ENCODE measurements around the gene SLC25A41.

Gene SLC25A41

DNA sequence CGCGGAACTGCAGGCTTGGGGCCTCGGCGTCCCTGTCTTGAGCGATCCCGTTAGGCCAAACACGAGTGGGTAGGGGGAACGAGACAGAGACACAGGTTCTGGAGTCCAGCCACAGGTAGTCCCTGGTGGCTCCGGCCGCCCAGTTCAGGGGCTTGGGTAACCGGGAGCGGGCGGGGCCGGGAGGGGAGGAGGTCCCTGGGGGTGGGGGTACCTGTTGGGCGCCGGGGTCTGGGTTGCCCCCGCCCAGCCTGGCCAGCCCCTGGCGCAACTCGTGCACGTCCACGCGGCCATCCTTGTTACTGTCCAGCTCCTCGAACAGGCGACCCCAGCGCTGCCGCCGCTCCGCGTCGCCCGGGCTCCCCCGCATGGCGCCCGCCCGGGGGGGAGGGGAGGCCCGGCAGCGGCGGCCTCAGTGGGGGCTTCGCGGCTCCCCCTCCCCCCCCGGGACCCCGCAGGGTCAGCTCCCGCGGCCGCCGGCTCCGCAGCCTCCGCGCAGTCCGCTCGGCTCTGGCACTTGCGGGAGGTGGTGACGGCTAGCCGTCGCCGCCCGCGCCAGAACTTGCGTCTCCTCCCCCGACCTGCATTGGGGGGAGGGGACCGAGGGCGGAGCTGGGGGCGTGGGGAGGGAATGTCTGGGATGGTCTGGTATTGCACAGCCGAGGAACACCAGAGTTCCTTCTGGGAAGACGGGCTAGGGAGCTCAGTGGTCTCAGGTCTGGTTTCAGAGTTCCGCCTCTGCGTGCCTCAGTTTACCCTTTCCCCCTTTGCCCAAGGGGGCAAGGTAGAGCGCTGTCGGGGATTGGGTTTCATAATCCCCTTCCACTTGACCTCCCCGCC, 25.9 kb upstream of the SLC25A41 start, which contains the start of gene SLC25A23:
SLC25A23 (minus strand) TSS at position 531 of the 837 bp plus-strand sequence; CDS start at position 367, 164 bp downstream.
- Histone ChIP-seq H3K27ac (ENCODE audit: low read depth, low read length) (no peak within 1 kb of the TSS), H3K9me3 (ENCODE audit: control insufficient read depth, insufficient read depth, low read depth, low read length) (peaks cover 6% of the 10 kb centered on the region), H3K9ac (ENCODE audit: low read length) (peak within 1 kb of the TSS; percentile 60), H3K36me3 (ENCODE audit: control insufficient read depth, insufficient read depth, low read length) (peaks cover 9% of the 10 kb centered on the region), H3K4me3 (ENCODE audit: low read depth, low read length) (peak within 1 kb of the TSS; percentile 81), H3K27me3 (ENCODE audit: control insufficient read depth, insufficient read depth, low read length) (peaks cover 18% of the 10 kb centered on the region; the same call in 1 of the 2 replicates), H3K4me1 (ENCODE audit: control insufficient read depth, insufficient read depth, low read length) (peaks cover 10% of the 10 kb centered on the region; the same call in 1 of the 2 replicates)

DNA sequence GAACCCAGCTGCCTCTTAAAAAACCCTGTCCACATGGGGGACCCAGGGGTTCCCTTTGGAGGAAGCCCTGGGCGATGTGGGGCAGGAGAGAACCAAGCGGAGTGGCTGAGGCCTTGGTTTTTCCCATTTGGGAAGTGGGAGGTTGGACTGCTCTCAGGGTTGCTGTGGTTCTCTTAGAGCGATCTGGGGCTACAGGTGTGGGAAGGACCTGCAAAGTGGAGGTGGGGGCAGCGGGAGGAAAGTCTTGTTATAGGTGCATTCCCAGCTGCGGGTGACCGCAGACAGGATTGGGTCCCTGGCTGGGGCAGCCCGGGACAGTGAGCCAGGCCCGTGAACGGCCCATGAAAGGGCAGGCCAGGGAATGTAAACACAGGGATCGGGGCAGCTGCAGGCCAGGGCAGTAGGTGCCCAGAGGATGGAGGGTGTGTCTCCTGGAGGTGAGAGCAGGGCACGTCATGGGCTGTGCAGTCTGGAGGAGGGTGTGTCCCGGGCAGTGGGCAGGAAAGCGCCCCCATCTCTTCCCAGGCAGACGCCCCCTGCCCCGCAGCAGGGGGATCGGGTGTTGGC, 25.2 kb upstream of the SLC25A41 start:
- H3K27me3 ChIP-seq (ENCODE audit: control insufficient read depth, insufficient read depth, low read length) = peaks cover 11% of the 10 kb centered on the region; the same call in 1 of the 2 replicates
- H3K9ac ChIP-seq (ENCODE audit: low read length) = peak overlapping the region; percentile 54
- H3K4me1 ChIP-seq (ENCODE audit: control insufficient read depth, insufficient read depth, low read length) = peaks cover 10% of the 10 kb centered on the region; the same call in 1 of the 2 replicates
- peak overlapping the region; percentile 81 for H3K4me3 ChIP-seq (ENCODE audit: low read depth, low read length)
- H3K27ac ChIP-seq (ENCODE audit: low read depth, low read length) = no peak overlapping the region
- peaks cover 16% of the 10 kb centered on the region for H3K36me3 ChIP-seq (ENCODE audit: control insufficient read depth, insufficient read depth, low read length)
- H3K9me3 ChIP-seq (ENCODE audit: control insufficient read depth, insufficient read depth, low read depth, low read length) = peaks cover 13% of the 10 kb centered on the region

DNA sequence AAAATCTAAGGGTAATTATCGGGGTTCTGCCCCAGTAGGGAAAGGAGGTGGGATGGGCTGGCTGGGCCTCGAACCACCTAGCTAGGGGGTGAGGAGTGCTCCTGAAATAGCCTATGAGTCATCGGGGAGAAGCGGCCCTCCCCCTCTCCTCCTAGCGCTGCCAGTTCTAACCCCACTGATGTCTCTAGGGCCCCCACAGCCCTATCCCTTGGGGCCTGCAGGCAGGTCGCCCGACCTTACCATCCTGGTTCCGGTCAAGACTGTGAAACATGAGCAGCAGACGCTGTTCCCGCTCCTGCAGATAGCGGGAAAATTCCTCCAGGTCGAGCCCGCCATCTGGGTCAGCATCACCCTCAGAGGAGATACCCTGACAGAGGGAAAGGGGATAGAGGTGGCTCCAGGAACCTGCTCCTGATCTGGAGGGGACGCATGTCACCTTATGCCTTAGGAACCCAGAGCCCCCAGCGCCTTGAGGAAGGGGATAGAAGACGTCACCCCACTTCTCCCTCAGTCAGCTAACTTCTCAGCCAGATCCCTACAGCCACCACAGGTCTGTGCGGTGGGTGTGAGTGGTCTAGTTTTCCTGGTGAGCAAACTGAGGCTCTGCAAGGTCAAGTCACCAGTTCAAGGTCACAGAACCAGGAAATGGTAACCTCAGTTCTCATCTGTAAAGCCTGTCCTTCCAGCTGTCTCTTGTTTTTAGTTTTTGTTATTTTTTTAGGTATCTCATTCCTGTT, 24.6 kb upstream of the SLC25A41 start:
- Histone ChIP-seq H3K27ac (ENCODE audit: low read depth, low read length) (no peak overlapping the region), H3K4me3 (ENCODE audit: low read depth, low read length) (peak overlapping the region; percentile 81; the same call in 1 of the 2 replicates), H3K4me1 (ENCODE audit: control insufficient read depth, insufficient read depth, low read length) (peaks cover 10% of the 10 kb centered on the region; the same call in 1 of the 2 replicates), H3K27me3 (ENCODE audit: control insufficient read depth, insufficient read depth, low read length) (peaks cover 6% of the 10 kb centered on the region; the same call in 1 of the 2 replicates), H3K36me3 (ENCODE audit: control insufficient read depth, insufficient read depth, low read length) (peaks cover 22% of the 10 kb centered on the region), H3K9me3 (ENCODE audit: control insufficient read depth, insufficient read depth, low read depth, low read length) (peaks cover 17% of the 10 kb centered on the region), H3K9ac (ENCODE audit: low read length) (peak overlapping the region; percentile 14)

DNA sequence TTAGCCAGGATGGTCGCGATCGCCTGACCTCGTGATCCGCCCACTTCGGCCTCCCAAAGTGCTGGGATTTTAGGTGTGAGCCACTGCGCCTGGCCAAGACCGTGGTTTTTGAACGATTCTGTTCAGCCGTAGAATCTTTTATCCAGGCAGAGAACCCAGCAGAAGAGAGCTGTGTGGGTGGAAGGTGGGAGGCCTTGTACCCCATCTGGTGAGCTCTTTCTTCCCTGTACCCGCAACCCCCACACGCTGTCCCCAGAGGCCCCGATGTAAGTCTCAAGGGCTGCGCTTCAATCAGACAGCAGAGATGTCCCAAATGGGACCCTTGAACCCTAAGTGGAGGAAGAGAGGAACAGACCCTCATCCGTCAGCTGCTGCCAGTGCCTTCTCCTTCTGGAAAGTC, 22.4 kb upstream of the SLC25A41 start:
- Histone ChIP-seq H3K4me1 (ENCODE audit: control insufficient read depth, insufficient read depth, low read length) (peaks cover 10% of the 10 kb centered on the region; the same call in 1 of the 2 replicates), H3K27me3 (ENCODE audit: control insufficient read depth, insufficient read depth, low read length) (no peaks in the 10 kb centered on the region), H3K9me3 (ENCODE audit: control insufficient read depth, insufficient read depth, low read depth, low read length) (peaks cover 17% of the 10 kb centered on the region), H3K27ac (ENCODE audit: low read depth, low read length) (no peak overlapping the region), H3K4me3 (ENCODE audit: low read depth, low read length) (no peak overlapping the region), H3K36me3 (ENCODE audit: control insufficient read depth, insufficient read depth, low read length) (peaks cover 36% of the 10 kb centered on the region), H3K9ac (ENCODE audit: low read length) (no peak overlapping the region)

- peaks cover 36% of the 10 kb centered on the region for H3K36me3 ChIP-seq (ENCODE audit: control insufficient read depth, insufficient read depth, low read length)
- no peak overlapping the region for H3K27ac ChIP-seq (ENCODE audit: low read depth, low read length)
- no peak overlapping the region for H3K9ac ChIP-seq (ENCODE audit: low read length)
- H3K27me3 ChIP-seq (ENCODE audit: control insufficient read depth, insufficient read depth, low read length) = no peaks in the 10 kb centered on the region
- H3K9me3 ChIP-seq (ENCODE audit: control insufficient read depth, insufficient read depth, low read depth, low read length) = peaks cover 17% of the 10 kb centered on the region
- H3K4me3 ChIP-seq (ENCODE audit: low read depth, low read length) = no peak overlapping the region
- H3K4me1 ChIP-seq (ENCODE audit: control insufficient read depth, insufficient read depth, low read length) = peaks cover 9% of the 10 kb centered on the region; the same call in 1 of the 2 replicates
Observed at GRCh38 chr19:6453951-6454565, 20.5 kb upstream of the SLC25A41 start.

GRCh38 chr19:6452899-6453298, 19.3 kb upstream of the SLC25A41 start:
- no peak overlapping the region for H3K4me3 ChIP-seq (ENCODE audit: low read depth, low read length)
- peaks cover 17% of the 10 kb centered on the region for H3K9me3 ChIP-seq (ENCODE audit: control insufficient read depth, insufficient read depth, low read depth, low read length)
- H3K27me3 ChIP-seq (ENCODE audit: control insufficient read depth, insufficient read depth, low read length) = no peaks in the 10 kb centered on the region
- H3K36me3 ChIP-seq (ENCODE audit: control insufficient read depth, insufficient read depth, low read length) = peaks cover 36% of the 10 kb centered on the region
- no peak overlapping the region for H3K27ac ChIP-seq (ENCODE audit: low read depth, low read length)
- H3K4me1 ChIP-seq (ENCODE audit: control insufficient read depth, insufficient read depth, low read length) = peaks cover under 1% of the 10 kb centered on the region; the same call in 1 of the 2 replicates
- H3K9ac ChIP-seq (ENCODE audit: low read length) = no peak overlapping the region

GRCh38 chr19:6452223-6452614, 18.7 kb upstream of the SLC25A41 start:
- Histone ChIP-seq H3K36me3 (ENCODE audit: control insufficient read depth, insufficient read depth, low read length) (peaks cover 36% of the 10 kb centered on the region), H3K9ac (ENCODE audit: low read length) (no peak overlapping the region)

DNA sequence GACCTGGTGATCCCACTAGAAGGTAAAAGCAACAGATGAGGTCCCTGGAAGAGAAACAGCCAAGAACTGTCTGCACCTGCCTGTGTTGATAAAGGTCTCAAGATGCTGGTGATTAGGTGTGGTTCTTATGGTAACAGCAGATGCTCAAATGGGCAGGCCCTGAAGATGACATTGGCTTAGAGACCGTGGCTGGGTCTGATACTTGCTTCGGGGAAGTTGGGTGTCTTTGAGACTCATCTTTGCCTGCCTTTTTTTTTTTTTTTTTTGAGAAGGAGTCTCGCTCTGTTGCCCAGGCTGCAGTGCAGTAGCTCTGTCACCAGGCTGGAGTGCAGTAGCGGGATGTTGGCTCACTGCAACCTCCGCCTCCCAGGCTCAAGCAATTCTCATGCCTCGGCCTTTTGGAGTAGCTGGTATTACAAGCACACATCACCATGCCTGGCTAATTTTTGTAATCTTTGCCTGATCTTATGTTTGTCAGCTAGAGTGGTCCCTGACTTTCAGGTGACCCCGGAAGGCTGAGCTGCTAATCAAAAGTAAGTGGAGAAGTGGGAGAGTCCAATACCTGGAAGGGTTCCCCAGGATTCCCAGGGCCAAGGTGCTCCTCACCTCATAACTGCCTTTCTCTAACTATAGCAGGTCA, 18.1 kb upstream of the SLC25A41 start:
- no peak overlapping the region for H3K4me3 ChIP-seq (ENCODE audit: low read depth, low read length)
- no peaks in the 10 kb centered on the region for H3K27me3 ChIP-seq (ENCODE audit: control insufficient read depth, insufficient read depth, low read length)
- H3K9me3 ChIP-seq (ENCODE audit: control insufficient read depth, insufficient read depth, low read depth, low read length) = peaks cover 17% of the 10 kb centered on the region
- H3K9ac ChIP-seq (ENCODE audit: low read length) = no peak overlapping the region
- no peaks in the 10 kb centered on the region for H3K4me1 ChIP-seq (ENCODE audit: control insufficient read depth, insufficient read depth, low read length)
- peaks cover 36% of the 10 kb centered on the region for H3K36me3 ChIP-seq (ENCODE audit: control insufficient read depth, insufficient read depth, low read length)
- no peak overlapping the region for H3K27ac ChIP-seq (ENCODE audit: low read depth, low read length)

More at GRCh38 chr19:6452223-6452614, 18.7 kb upstream of the SLC25A41 start:
- Histone ChIP-seq H3K4me1 (ENCODE audit: control insufficient read depth, insufficient read depth, low read length) (no peaks in the 10 kb centered on the region), H3K27me3 (ENCODE audit: control insufficient read depth, insufficient read depth, low read length) (no peaks in the 10 kb centered on the region), H3K27ac (ENCODE audit: low read depth, low read length) (no peak overlapping the region), H3K9me3 (ENCODE audit: control insufficient read depth, insufficient read depth, low read depth, low read length) (peaks cover 17% of the 10 kb centered on the region), H3K4me3 (ENCODE audit: low read depth, low read length) (no peak overlapping the region)

DNA sequence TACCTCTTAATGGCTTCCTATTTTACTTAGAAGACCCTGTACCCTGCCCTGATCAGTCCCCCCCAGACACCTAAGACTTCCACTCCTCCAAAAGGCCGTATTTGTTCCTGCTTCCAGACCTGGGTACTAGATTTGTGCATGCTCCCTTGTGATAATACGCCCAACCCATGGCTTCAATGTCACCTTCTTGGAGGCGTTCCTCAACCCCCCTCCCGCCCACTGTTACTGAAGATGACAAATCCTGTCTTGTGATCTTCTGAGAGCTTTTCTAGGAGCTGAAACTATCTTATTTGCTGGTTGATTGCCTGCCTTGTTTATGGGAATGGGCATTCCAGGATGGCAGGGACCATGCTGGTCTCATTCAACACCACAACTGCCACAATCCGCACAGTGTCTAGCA, 16.6 kb upstream of the SLC25A41 start:
- Histone ChIP-seq H3K9ac (ENCODE audit: low read length) (no peak overlapping the region), H3K27ac (ENCODE audit: low read depth, low read length) (no peak overlapping the region)

GRCh38 chr19:6448045-6448444, 14.5 kb upstream of the SLC25A41 start:
- no peak overlapping the region for H3K4me3 ChIP-seq (ENCODE audit: low read depth, low read length)
- H3K9me3 ChIP-seq (ENCODE audit: control insufficient read depth, insufficient read depth, low read depth, low read length) = no peaks in the 10 kb centered on the region
- peaks cover 13% of the 10 kb centered on the region for H3K36me3 ChIP-seq (ENCODE audit: control insufficient read depth, insufficient read depth, low read length)
- no peaks in the 10 kb centered on the region for H3K27me3 ChIP-seq (ENCODE audit: control insufficient read depth, insufficient read depth, low read length)
- H3K27ac ChIP-seq (ENCODE audit: low read depth, low read length) = no peak overlapping the region
- H3K9ac ChIP-seq (ENCODE audit: low read length) = no peak overlapping the region
- H3K4me1 ChIP-seq (ENCODE audit: control insufficient read depth, insufficient read depth, low read length) = no peaks in the 10 kb centered on the region

More for the DNA sequence above, 16.6 kb upstream of the SLC25A41 start:
- Histone ChIP-seq H3K36me3 (ENCODE audit: control insufficient read depth, insufficient read depth, low read length) (peaks cover 31% of the 10 kb centered on the region), H3K4me3 (ENCODE audit: low read depth, low read length) (no peak overlapping the region), H3K9me3 (ENCODE audit: control insufficient read depth, insufficient read depth, low read depth, low read length) (peaks cover 17% of the 10 kb centered on the region), H3K4me1 (ENCODE audit: control insufficient read depth, insufficient read depth, low read length) (no peaks in the 10 kb centered on the region), H3K27me3 (ENCODE audit: control insufficient read depth, insufficient read depth, low read length) (no peaks in the 10 kb centered on the region)

All from HUES6 (cell line).